LNCAP (cell line): Measurements from ENCODE around the gene NR6A1.
A peak's percentile ranks its signal among the peaks of the same experiment; 100 is the strongest.

Source experiments
- CTCF ChIP-seq: fragments of 450-650 bp; IDR thresholded peaks from 2 replicates; pipeline ENCODE4 v1.5.1; 2017; ENCODE audit warnings: mild to moderate bottlenecking

The NR6A1 gene

DNA sequence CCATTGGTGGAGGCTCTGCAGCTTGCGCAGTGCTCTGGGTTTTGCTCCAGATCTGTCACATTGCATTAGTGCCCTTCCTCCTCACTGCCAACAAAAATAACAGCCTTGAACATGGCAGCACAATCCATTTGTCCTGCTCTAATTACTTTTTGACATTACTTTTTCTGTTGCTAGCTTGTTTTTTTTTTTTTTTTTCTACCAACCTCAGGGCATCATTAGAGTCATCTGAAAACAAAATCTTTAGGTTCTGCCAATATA is 146.4 kb downstream of the NR6A1 start:
- no peak for TF ChIP-seq CTCF

GRCh38 chr9:124623966-124624734 is 147.0 kb downstream of the NR6A1 start:
- TF ChIP-seq CTCF: no peak

- no peak for TF ChIP-seq CTCF
Observed at GRCh38 chr9:124622882-124623281, 148.2 kb downstream of the NR6A1 start.

GRCh38 chr9:124621371-124622328 is 149.5 kb downstream of the NR6A1 start:
- no peak for TF ChIP-seq CTCF

DNA sequence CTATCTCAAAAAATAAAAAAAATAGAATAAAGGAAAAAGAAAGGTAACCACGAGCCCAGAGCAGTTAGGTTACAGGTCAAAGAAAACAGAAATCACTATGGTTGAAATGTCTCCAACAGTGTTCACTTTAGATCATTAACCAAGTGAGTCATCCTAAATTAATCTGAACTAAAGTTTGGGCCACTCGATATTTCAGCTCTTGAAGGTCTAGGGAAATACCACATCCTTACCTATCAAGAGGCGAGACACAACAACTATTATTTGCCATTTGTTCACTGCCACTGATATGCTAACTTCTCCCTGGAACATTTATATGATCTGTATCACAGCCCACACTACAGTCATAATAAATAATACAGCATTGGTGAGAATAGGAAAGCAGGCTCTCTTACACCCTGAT is 152.6 kb downstream of the NR6A1 start:
- TF ChIP-seq CTCF: no peak

DNA sequence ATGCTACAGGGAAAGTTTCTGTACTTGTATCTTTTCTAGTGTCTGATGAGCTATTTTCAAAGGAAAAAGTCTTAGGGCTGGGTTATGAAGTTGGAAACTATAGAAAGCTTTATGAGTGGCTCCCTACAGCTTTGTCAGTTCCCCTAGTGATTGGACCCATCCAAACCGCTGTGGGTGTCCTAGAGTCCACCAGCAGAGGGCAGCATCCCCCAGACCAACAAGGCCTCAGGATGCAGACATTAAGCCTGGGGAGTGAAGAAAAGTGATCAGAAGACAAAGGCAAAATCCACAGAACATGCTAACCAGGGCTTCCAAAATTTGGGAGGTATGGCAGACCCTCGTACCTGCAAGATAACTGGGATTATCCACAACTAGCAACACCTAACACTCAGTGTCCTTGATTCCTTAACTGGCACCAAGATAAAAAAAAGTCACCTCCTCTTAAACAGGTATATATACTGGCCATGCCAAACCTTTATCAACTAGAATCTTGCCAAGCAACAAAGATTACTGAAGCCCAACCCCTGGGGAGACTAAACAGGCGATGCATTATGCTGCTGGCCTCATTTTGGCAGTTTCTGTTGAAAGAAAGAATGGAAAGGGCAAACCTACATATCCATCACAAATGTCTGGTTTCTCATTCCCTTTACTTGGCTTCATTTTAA is 153.5 kb downstream of the NR6A1 start:
- TF ChIP-seq CTCF: peak; percentile 92

DNA sequence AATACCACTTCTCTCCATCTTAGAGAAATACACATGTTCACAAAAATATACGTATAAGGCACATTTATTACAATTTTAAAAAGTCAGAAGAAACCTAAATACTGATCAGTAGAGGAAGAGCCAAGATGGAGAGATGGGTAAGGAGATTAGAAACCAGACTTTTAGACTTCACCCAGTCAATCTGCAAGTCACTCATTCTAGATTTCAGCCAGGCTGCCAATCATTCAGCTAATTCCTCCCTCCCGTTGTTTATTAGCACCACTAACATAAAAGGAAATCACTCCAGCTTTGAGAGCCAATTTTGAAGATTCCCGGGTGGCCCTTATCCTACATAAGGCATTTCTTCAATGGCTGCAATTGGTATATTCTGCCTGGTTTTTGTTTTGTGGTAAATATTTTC is 154.2 kb downstream of the NR6A1 start:
- TF ChIP-seq CTCF: no peak
